ENCODE measurements around the gene KCNT2.

KCNT2 gene

DNA sequence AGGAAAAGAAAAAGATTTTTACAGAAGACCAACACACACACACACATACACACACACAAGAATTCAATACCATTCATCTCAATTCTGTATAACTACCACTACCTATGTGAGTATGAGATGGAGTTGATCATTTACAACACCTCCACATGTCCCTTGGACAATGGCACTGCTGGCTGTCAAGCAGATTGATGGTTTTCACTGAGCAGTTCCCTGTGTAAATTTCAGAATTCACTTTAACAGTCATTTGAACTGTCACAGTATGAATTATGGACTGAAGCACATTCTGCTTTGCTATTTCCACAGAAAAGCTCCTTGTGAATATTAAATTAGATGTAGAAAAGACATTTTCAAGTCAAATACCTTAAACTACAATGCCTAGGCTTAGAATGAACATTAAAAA is 14.3 kb downstream of the KCNT2 start:
- no peaks in the 10 kb centered on the region for H3K36me3 ChIP-seq (ENCODE audit: control insufficient read depth in 2 of 2, insufficient read depth in 1 of 2, low read length in 2 of 2)
- CTCF ChIA-PET: no interaction called here
- POLR2A ChIA-PET: no interaction called here

DNA sequence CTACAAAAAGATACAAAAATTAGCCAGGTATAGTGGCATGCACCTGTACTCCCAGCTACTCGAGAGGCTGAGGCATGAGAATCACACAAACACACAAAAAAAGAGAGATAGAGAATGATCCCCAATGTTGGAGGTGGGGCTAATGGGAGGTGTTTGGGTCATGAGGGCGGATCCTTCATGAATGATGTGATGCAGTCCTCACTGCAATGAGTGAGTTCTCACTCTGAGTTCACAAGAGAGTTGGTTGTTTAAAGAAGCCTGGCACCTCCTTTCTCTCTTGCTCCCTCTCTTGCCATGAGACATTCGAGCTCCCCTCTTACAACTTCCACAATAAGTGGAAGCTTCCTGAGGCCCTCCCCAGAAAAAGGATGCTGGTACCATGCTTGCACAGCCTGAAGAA is 17.3 kb downstream of the KCNT2 start:
- no peak overlapping the region for H3K4me3 ChIP-seq (ENCODE audit: low read depth, low read length)
- no peaks in the 10 kb centered on the region for H3K4me1 ChIP-seq (ENCODE audit: control insufficient read depth, insufficient read depth, low read length)
- no peak overlapping the region for H3K27ac ChIP-seq (ENCODE audit: extremely low read depth, low read depth, low read length)
- CTCF ChIA-PET: no interaction called here
- POLR2A ChIA-PET: no interaction called here
- H3K36me3 ChIP-seq (ENCODE audit: control insufficient read depth in 2 of 2, insufficient read depth in 1 of 2, low read length in 2 of 2): no peaks in the 10 kb centered on the region
- H3K9me3 ChIP-seq (ENCODE audit: control insufficient read depth, insufficient read depth, low read depth, low read length): no peaks in the 10 kb centered on the region
- TF ChIP-seq ZNF354C (tag by site-specific recombination; IDR thresholded peaks at IDR 0.05; ENCODE audit: borderline replicate concordance, low read depth): no peak
- TF ChIP-seq FEZF1 (tag by site-specific recombination; IDR thresholded peaks at IDR 0.05): no peak
- no peak for TF ChIP-seq ZNF366 (tag by site-specific recombination; conservative IDR thresholded peaks at IDR 0.05)
- no peak for TF ChIP-seq ZNF596 (tag by site-specific recombination; IDR thresholded peaks at IDR 0.05)
- no peak for TF ChIP-seq ZNF747 (tag by site-specific recombination; IDR thresholded peaks at IDR 0.05)
- TF ChIP-seq, protein P1, sequence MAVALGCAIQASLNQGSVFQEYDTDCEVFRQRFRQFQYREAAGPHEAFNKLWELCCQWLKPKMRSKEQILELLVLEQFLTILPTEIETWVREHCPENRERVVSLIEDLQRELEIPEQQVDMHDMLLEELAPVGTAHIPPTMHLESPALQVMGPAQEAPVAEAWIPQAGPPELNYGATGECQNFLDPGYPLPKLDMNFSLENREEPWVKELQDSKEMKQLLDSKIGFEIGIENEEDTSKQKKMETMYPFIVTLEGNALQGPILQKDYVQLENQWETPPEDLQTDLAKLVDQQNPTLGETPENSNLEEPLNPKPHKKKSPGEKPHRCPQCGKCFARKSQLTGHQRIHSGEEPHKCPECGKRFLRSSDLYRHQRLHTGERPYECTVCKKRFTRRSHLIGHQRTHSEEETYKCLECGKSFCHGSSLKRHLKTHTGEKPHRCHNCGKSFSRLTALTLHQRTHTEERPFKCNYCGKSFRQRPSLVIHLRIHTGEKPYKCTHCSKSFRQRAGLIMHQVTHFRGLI (tag by site-specific recombination; IDR thresholded peaks at IDR 0.05): no peak
- TF ChIP-seq BCL11B (tag by site-specific recombination; IDR thresholded peaks at IDR 0.05; ENCODE audit: low read depth): no peak
- TF ChIP-seq, protein P2, sequence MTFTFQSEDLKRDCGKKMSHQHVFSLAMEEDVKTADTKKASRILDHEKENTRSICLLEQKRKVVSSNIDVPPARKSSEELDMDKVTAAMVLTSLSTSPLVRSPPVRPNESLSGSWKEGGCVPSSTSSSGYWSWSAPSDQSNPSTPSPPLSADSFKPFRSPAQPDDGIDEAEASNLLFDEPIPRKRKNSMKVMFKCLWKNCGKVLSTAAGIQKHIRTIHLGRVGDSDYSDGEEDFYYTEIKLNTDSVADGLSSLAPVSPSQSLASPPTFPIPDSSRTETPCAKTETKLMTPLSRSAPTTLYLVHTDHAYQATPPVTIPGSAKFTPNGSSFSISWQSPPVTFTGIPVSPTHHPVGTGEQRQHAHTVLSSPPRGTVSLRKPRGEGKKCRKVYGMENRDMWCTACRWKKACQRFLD (tag by site-specific recombination; IDR thresholded peaks at IDR 0.05): no peak
- TF ChIP-seq, protein P3, sequence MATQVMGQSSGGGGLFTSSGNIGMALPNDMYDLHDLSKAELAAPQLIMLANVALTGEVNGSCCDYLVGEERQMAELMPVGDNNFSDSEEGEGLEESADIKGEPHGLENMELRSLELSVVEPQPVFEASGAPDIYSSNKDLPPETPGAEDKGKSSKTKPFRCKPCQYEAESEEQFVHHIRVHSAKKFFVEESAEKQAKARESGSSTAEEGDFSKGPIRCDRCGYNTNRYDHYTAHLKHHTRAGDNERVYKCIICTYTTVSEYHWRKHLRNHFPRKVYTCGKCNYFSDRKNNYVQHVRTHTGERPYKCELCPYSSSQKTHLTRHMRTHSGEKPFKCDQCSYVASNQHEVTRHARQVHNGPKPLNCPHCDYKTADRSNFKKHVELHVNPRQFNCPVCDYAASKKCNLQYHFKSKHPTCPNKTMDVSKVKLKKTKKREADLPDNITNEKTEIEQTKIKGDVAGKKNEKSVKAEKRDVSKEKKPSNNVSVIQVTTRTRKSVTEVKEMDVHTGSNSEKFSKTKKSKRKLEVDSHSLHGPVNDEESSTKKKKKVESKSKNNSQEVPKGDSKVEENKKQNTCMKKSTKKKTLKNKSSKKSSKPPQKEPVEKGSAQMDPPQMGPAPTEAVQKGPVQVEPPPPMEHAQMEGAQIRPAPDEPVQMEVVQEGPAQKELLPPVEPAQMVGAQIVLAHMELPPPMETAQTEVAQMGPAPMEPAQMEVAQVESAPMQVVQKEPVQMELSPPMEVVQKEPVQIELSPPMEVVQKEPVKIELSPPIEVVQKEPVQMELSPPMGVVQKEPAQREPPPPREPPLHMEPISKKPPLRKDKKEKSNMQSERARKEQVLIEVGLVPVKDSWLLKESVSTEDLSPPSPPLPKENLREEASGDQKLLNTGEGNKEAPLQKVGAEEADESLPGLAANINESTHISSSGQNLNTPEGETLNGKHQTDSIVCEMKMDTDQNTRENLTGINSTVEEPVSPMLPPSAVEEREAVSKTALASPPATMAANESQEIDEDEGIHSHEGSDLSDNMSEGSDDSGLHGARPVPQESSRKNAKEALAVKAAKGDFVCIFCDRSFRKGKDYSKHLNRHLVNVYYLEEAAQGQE (tag by site-specific recombination; IDR thresholded peaks at IDR 0.05): no peak
- no peak for TF ChIP-seq KLF8 (tag by site-specific recombination; IDR thresholded peaks at IDR 0.05)
- TF ChIP-seq, protein P4, sequence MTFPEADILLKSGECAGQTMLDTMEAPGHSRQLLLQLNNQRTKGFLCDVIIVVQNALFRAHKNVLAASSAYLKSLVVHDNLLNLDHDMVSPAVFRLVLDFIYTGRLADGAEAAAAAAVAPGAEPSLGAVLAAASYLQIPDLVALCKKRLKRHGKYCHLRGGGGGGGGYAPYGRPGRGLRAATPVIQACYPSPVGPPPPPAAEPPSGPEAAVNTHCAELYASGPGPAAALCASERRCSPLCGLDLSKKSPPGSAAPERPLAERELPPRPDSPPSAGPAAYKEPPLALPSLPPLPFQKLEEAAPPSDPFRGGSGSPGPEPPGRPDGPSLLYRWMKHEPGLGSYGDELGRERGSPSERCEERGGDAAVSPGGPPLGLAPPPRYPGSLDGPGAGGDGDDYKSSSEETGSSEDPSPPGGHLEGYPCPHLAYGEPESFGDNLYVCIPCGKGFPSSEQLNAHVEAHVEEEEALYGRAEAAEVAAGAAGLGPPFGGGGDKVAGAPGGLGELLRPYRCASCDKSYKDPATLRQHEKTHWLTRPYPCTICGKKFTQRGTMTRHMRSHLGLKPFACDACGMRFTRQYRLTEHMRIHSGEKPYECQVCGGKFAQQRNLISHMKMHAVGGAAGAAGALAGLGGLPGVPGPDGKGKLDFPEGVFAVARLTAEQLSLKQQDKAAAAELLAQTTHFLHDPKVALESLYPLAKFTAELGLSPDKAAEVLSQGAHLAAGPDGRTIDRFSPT (tag by site-specific recombination; IDR thresholded peaks at IDR 0.05): no peak
- TF ChIP-seq ZNF785 (tag by site-specific recombination; IDR thresholded peaks at IDR 0.05): no peak
- no peak for TF ChIP-seq ZNF423 (tag by site-specific recombination; IDR thresholded peaks at IDR 0.05)
- TF ChIP-seq ZNF302 (tag by site-specific recombination; IDR thresholded peaks at IDR 0.05; ENCODE audit: low read depth): no peak
- no peak for TF ChIP-seq ZNF146 (tag by site-specific recombination; IDR thresholded peaks at IDR 0.05)
- TF ChIP-seq ZNF416 (tag by site-specific recombination; IDR thresholded peaks at IDR 0.05): no peak
- no peak for TF ChIP-seq GLI2 (tag by site-specific recombination; IDR thresholded peaks at IDR 0.05; ENCODE audit: borderline replicate concordance, low read depth)
- no peak for TF ChIP-seq ZNF2 (tag by site-specific recombination; IDR thresholded peaks at IDR 0.05)

More for the DNA sequence above, 14.3 kb downstream of the KCNT2 start:
- H3K27ac ChIP-seq (ENCODE audit: extremely low read depth, low read depth, low read length): no peak overlapping the region
- TF ChIP-seq ZNF221 (tag by site-specific recombination; IDR thresholded peaks at IDR 0.05; ENCODE audit: borderline replicate concordance) (no peak), ZNF175 (tag by site-specific recombination; IDR thresholded peaks at IDR 0.05) (no peak), ZNF2 (tag by site-specific recombination; IDR thresholded peaks at IDR 0.05) (no peak), ZFP3 (tag by site-specific recombination; IDR thresholded peaks at IDR 0.05; ENCODE audit: low read depth) (no peak), ZNF600 (tag by site-specific recombination; IDR thresholded peaks at IDR 0.05) (no peak), KLF7 (tag by site-specific recombination; IDR thresholded peaks at IDR 0.05; ENCODE audit: borderline replicate concordance) (no peak), ZNF501 (tag by site-specific recombination; IDR thresholded peaks at IDR 0.05) (no peak), ZNF549 (tag by site-specific recombination; IDR thresholded peaks at IDR 0.05) (no peak), ZBTB48 (tag by site-specific recombination; IDR thresholded peaks at IDR 0.05) (no peak), HOXD13 (CRISPR knock-in tag; IDR thresholded peaks at IDR 0.05; ENCODE audit: borderline replicate concordance) (no peak), PRDM1 (tag by site-specific recombination; IDR thresholded peaks at IDR 0.05) (no peak), YY2 (tag by site-specific recombination; IDR thresholded peaks at IDR 0.05) (no peak), ZNF155 (tag by site-specific recombination; IDR thresholded peaks at IDR 0.05) (no peak), ZNF37A (tag by site-specific recombination; IDR thresholded peaks at IDR 0.05) (no peak), ZNF311 (tag by site-specific recombination; IDR thresholded peaks at IDR 0.05; ENCODE audit: borderline replicate concordance) (no peak), ZNF223 (tag by site-specific recombination; IDR thresholded peaks at IDR 0.05) (no peak)
- TF ChIP-seq, protein P5, sequence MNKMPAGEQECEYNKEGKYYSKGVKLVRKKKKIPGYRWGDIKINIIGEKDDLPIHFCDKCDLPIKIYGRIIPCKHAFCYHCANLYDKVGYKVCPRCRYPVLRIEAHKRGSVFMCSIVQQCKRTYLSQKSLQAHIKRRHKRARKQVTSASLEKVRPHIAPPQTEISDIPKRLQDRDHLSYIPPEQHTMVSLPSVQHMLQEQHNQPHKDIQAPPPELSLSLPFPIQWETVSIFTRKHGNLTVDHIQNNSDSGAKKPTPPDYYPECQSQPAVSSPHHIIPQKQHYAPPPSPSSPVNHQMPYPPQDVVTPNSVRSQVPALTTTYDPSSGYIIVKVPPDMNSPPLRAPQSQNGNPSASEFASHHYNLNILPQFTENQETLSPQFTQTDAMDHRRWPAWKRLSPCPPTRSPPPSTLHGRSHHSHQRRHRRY (tag by site-specific recombination; IDR thresholded peaks at IDR 0.05): no peak
- TF ChIP-seq, protein P6, sequence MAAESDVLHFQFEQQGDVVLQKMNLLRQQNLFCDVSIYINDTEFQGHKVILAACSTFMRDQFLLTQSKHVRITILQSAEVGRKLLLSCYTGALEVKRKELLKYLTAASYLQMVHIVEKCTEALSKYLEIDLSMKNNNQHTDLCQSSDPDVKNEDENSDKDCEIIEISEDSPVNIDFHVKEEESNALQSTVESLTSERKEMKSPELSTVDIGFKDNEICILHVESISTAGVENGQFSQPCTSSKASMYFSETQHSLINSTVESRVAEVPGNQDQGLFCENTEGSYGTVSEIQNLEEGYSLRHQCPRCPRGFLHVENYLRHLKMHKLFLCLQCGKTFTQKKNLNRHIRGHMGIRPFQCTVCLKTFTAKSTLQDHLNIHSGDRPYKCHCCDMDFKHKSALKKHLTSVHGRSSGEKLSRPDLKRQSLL (tag by site-specific recombination; IDR thresholded peaks at IDR 0.05): no peak
- H3K9me3 ChIP-seq (ENCODE audit: control insufficient read depth, insufficient read depth, low read depth, low read length): no peaks in the 10 kb centered on the region
- no peaks in the 10 kb centered on the region for H3K4me1 ChIP-seq (ENCODE audit: control insufficient read depth, insufficient read depth, low read length)
- H3K4me3 ChIP-seq (ENCODE audit: low read depth, low read length): no peak overlapping the region
